K562 (cell line): ENCODE measurements around the gene KMT2E. TPM values are rescaled to one million over a fixed set of nuclear protein-coding genes. Genes with fewer than 3 reads are reported as not detected.
A peak's percentile ranks its signal among the peaks of the same experiment; 100 is the strongest.

ENCODE experiments used
- ATF4 ChIP-seq: fragments of 450-650 bp; formaldehyde crosslinking; IDR thresholded peaks from 2 replicates; pipeline ENCODE4 v1.4.0; 2022; ENCODE audit warnings: mild to moderate bottlenecking, moderate library complexity
- BRCA1 ChIP-seq, 2 experiments: fragments of 450-650 bp in 1 of 2; sonication (generic) in 1 of 2; formaldehyde crosslinking in 1 of 2; IDR thresholded peaks; 2 replicates each; pipeline versions ENCODE4 v1.5.0 to v1.6.1; 2017 to 2020; ENCODE audit warnings: mild to moderate bottlenecking in 1 of 2, missing genetic modification reagents in 1 of 2
- CEBPZ ChIP-seq: fragments of 150-350 bp; IDR thresholded peaks from 2 replicates; pipeline ENCODE4 v1.6.1; 2014; ENCODE audit warnings: low read depth, mild to moderate bottlenecking, low read length, borderline replicate concordance
- CREB5 ChIP-seq: fragments of 250-450 bp; sonication (Bioruptor Pico); IDR thresholded peaks from 2 replicates; pipeline ENCODE4 v1.5.0; 2020; ENCODE audit warnings: mild to moderate bottlenecking
- HDAC3 ChIP-seq: fragments of 450-650 bp; IDR thresholded peaks from 2 replicates; pipeline ENCODE4 v1.6.1; 2018; ENCODE audit warnings: borderline replicate concordance, mild to moderate bottlenecking, moderate library complexity; ENCODE audit not compliant: partially characterized antibody
- HNRNPUL1 ChIP-seq: fragments of 200-400 bp; formaldehyde crosslinking; IDR thresholded peaks from 2 replicates; pipeline ENCODE4 v1.6.1; 2017; ENCODE audit warnings: low read length
- KDM5B ChIP-seq: fragments of 200-600 bp; sonication (generic); IDR thresholded peaks from 2 replicates; pipeline ENCODE4 v1.6.1; 2012; ENCODE audit warnings: low read depth, mild to moderate bottlenecking, moderate library complexity, low read length, control low read depth, inconsistent platforms; ENCODE audit not compliant: insufficient replicate concordance
- NFATC3 ChIP-seq: fragments of 450-650 bp; IDR thresholded peaks from 2 replicates; pipeline ENCODE4 v1.6.1; 2017; ENCODE audit warnings: mild to moderate bottlenecking
- POLR2G ChIP-seq: fragments of 200-400 bp; formaldehyde crosslinking; IDR thresholded peaks from 2 replicates; pipeline ENCODE4 v1.6.1; 2017; ENCODE audit warnings: low read depth, mild to moderate bottlenecking, antibody characterized with exemption, low read length, moderate library complexity
- PREB ChIP-seq: sonication (generic); formaldehyde crosslinking; IDR thresholded peaks from 2 replicates; pipeline ENCODE4 v1.8.1; 2023; ENCODE audit warnings: mild to moderate bottlenecking, missing genetic modification reagents
- PTRF ChIP-seq: fragments of 450-650 bp; IDR thresholded peaks from 2 replicates; pipeline ENCODE4 v1.6.1; 2016; ENCODE audit warnings: mild to moderate bottlenecking, missing genetic modification characterization, missing compliant biosample characterization
- SRSF9 ChIP-seq: fragments of 200-400 bp; formaldehyde crosslinking; IDR thresholded peaks from 2 replicates; pipeline ENCODE4 v1.6.1; 2017; ENCODE audit warnings: low read depth, low read length, borderline replicate concordance
- THRA ChIP-seq: fragments of 450-650 bp; IDR thresholded peaks from 2 replicates; pipeline ENCODE4 v1.6.1; 2017; ENCODE audit warnings: mild to moderate bottlenecking, moderate library complexity
- ZBTB2 ChIP-seq: fragments of 450-650 bp; IDR thresholded peaks from 2 replicates; pipeline ENCODE4 v1.6.1; 2016; ENCODE audit warnings: antibody characterized with exemption
- ZNF253 ChIP-seq: fragments of 250-450 bp; sonication (Bioruptor Pico); conservative IDR thresholded peaks from 2 replicates; pipeline ENCODE4 v1.6.1; 2021; ENCODE audit warnings: mild to moderate bottlenecking
- ZNF584 ChIP-seq: fragments of 200-800 bp; sonication (Bioruptor generic); IDR thresholded peaks from 2 replicates; pipeline ENCODE4 v1.6.1; 2016; ENCODE audit warnings: low read depth, mild to moderate bottlenecking, missing genetic modification characterization, missing compliant biosample characterization
- ZNF778 ChIP-seq: fragments of 450-650 bp; formaldehyde crosslinking; IDR thresholded peaks from 2 replicates; pipeline ENCODE4 v1.4.0; 2020; ENCODE audit warnings: mild to moderate bottlenecking, moderate library complexity
- polyA plus RNA-seq, 8 experiments: library from polyadenylated mRNA; depleted of rRNA in 4 of 8; stranded (reverse) in 5 of 8; unstranded in 3 of 8; fragments of >200 nt; fragmentation: Nextera tagmentation in 2 of 8; fragmentation: Illumina TruSeq in 1 of 8; extraction: Ambion mirVana in 2 of 8; extraction: Trizol in 1 of 8; gene quantifications; 2 replicates each; pipeline versions ENCODE4 v1.2.1 to v1.2.3, GENCODE V29; 2011 to 2014; ENCODE audit warnings: inconsistent platforms in 1 of 8, missing spikeins in 1 of 8
- total RNA-seq, 7 experiments: library from RNA; depleted of rRNA in 6 of 7; stranded (reverse); fragments of >200 nt in 6 of 7; fragmentation: Illumina TruSeq in 2 of 7; extraction: Trizol in 2 of 7; gene quantifications; 2 replicates each; pipeline versions ENCODE4 v1.2.1 to v1.2.3, GENCODE V29; 2011 to 2021; ENCODE audit warnings: low replicate concordance in 1 of 7

The KMT2E gene
- total and polyA plus RNA-seq, 9 of the 15 experiments (the other 6 are each of a cell fraction or from before 2014, with no cell fraction given): 8.9 to 55.3 (median 38.1) TPM

GRCh38 chr7:104967088-104967487, 46.9 kb upstream of the KMT2E start (continued):
- TF ChIP-seq CREB5 (CRISPR knock-in tag): no peak
- no peak for TF ChIP-seq ATF4 (CRISPR knock-in tag)
- TF ChIP-seq HDAC3: peak; percentile 79
- no peak for TF ChIP-seq HNRNPUL1
- no peak for TF ChIP-seq CEBPZ
- TF ChIP-seq PREB (CRISPR knock-in tag): no peak
- no peak for TF ChIP-seq ZNF778 (CRISPR knock-in tag)
- TF ChIP-seq ZNF253 (CRISPR knock-in tag): no peak
- TF ChIP-seq NFATC3: no peak
- no peak for TF ChIP-seq POLR2G
- no peak for TF ChIP-seq SRSF9
- TF ChIP-seq KDM5B: no peak
- no peak for TF ChIP-seq THRA
- TF ChIP-seq BRCA1 (IDR thresholded peaks at IDR 0.05): no peak
- TF ChIP-seq BRCA1 (CRISPR knock-in tag; IDR thresholded peaks at IDR 0.05): no peak
- TF ChIP-seq ZBTB2: no peak
- no peak for TF ChIP-seq ZNF584 (CRISPR knock-in tag)
- no peak for TF ChIP-seq PTRF (tag)
